ENCODE data around the gene NAP1L4.

NAP1L4 gene

GRCh38 chr11:2992234-2992996 lies at the start of gene NAP1L4:
Gene NAP1L4 (minus strand): TSS chr11:2992329. CDS start chr11:2979220, 13,109 bp downstream.
- FAIRE-seq, result no peak

- FAIRE-seq, result no peak
Observed at GRCh38 chr11:3040881-3041280, 48.8 kb upstream of the NAP1L4 start.

GRCh38 chr11:3037945-3038271 lies 45.8 kb upstream of the NAP1L4 start:
- no peak for FAIRE-seq

- no peak for FAIRE-seq
Observed at GRCh38 chr11:3037040-3037944, 45.2 kb upstream of the NAP1L4 start.

GRCh38 chr11:3036419-3036818 lies 44.3 kb upstream of the NAP1L4 start:
- no peak for FAIRE-seq

GRCh38 chr11:3035333-3035732 lies 43.2 kb upstream of the NAP1L4 start:
- FAIRE-seq, result no peak

DNA sequence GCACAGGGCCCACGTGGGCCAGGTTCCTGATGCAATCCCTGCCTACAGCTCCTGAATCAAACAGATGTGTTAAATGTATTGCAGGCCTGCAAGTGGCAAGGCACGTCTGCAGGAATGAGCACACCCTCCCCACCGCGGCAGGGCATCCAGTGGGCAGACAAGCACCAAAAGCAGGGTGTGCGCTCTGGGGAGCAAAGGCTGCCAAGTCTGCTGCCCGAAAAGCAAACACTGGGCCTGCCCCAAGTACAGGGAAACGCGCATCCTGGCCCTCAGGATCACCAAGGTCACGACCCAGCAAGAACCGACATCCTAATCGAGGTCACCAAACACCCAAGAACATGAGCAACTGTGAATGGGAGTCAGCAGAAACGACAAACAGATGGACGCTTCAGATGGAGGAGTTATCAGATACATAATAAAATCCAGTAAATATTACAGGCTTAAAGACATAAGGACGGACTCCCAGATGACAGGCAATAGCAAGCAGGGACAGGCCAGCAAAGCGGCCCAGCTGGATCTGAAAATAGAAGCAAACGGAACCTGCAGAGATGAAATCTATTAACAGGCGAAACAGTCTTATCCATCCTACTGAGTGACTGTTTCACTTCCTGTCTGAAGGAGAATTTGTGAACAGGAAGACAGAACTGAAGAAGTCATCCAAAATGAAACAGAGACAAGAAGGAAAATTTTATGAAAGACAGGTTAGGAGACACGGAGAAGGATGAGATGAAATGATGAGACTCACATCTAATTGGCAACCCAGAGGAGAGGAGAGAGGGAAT lies 38.4 kb upstream of the NAP1L4 start:
- no peak for FAIRE-seq

DNA sequence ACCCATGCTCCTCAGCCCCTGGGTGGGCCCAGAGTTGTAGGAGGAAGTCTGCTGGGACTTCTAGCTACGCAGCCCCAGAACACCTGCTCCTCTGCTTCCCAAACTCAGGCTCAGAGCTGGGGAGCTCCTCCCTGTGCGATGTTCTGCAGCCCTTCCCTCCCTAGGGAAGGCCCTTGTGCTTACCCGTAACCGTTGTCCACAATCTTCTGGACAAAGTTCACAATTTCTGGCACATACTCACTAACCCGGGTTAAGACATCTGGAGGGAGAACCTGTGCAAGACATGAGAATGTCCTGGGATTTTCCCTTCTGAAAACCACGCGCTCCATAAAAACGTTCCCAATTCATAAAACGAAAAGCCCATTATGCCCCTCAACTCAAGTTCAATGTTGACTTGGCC lies 36.7 kb upstream of the NAP1L4 start:
- no peak for FAIRE-seq

DNA sequence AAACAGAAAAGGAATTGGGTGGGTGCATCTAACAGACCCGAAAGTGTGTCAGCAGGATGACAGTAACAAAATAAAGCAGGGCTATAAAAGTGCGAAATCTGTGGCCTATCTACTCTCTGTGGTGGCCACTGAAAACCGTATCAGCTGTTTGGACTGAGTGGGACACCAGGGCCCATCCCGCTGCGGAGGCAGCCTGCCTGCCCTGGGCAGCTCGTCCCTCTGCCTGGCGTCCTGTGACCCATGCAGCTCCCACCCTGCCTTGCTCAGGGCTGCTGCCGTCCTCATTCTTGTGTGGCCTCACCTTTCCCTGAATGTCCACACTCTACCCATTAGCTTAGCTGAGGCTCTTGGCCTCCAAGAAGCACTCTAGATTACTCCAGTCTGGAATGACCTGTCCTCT lies 34.7 kb upstream of the NAP1L4 start:
- no peak for FAIRE-seq

- FAIRE-seq, result no peak
Observed at GRCh38 chr11:3022982-3023381, 30.9 kb upstream of the NAP1L4 start.

- no peak for FAIRE-seq
Observed at GRCh38 chr11:3022300-3022967, 30.3 kb upstream of the NAP1L4 start.

DNA sequence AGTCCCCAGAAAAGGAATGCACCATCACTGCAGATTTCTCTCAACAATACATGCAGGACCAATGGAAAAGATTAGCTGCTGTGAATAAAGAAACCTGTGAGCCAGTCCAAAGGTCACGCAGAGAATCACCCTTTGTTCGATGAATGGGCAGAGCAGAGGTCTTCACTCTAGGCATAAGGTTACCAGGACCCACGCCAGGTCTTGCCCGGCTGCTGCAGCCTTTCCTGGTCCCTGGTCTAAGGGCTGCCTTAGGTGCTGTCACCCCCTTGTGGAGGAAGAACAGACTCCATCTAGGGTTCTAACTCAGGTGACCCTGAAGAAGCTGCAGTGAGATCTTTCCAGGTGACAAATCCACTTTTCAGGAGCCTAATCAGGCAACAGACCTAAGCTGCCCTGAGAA lies 29.0 kb upstream of the NAP1L4 start:
- no peak for FAIRE-seq

DNA sequence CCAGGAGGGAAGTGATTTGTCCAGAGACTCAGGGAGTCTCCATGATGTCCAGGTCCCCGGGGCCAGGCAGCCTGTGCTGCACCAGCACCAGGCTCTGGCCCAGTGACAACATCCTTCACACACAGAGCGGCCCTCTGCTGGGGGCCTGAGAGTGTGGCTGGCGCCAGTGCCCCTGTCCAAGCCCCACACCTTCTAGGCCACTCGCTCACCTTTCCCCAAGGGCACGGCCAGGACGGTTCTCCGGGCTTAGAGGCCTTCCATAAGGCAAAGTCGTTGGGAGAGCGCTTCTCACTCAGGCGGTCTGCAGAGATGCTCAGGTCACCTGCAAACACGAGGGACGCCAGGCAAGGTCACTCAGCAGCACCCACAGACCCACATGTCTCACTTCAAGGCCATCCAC lies 27.9 kb upstream of the NAP1L4 start:
- FAIRE-seq, result no peak

DNA sequence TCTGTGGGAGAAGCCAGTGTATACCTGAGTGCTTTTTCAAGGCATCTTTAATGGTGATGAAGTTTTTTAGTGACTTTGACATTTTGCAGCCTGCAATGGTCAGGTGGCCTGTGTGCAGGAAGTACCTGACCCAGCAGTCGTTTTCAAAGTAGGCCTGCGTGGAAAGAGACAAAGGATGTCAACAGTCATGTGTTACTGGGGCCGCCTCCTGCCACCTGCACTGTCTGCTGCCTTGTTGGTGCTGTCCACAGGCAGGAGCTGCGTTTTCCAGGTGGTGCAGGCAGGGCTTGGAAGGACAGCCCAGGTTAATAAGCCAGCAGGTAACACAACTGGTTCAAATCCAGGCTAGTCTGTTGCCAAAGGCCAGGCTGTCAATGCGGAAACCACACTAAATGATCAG lies 26.5 kb upstream of the NAP1L4 start:
- FAIRE-seq, result no peak

DNA sequence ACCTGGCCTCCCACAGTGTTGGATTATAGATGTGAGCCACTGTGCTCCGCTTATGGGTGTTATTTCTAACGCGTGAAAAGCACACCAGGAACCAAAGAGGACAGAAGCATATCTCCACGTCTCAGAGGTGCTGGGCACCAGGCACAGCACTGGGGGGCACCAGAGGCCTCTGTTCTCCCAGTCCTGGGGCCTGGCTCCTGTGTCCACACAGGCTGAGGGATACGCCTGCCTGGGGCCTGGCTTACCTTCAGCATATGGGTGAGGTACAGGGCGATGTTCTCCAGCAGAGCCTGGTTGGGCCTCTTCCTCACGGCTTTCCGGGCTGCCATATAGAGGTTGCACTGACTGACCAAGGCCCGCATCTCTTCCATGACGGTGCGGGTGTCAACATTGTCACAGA lies 24.7 kb upstream of the NAP1L4 start:
- FAIRE-seq, result no peak

DNA sequence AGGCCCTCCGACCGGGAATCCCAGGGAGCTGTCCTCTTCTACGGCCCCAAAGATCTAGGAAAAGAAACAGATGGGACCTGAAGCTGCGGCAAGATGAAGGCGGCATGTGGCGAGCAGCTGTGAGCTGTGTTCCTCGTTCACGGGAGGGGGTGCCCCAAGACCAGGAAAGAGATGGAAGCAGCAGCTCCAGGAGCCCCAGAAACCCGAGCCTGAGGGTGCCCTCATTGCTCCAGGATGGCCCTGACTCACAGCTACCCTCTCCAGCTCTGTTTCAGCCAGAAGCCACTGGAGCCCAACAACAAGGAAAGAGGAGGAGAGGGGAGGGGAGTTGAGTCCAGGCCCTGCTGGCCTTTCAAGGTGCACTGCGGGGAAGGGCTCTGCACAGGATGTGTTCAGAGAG lies 23.7 kb upstream of the NAP1L4 start:
- no peak for FAIRE-seq

- FAIRE-seq, result no peak
Observed at GRCh38 chr11:3014943-3015342, 22.8 kb upstream of the NAP1L4 start.

DNA sequence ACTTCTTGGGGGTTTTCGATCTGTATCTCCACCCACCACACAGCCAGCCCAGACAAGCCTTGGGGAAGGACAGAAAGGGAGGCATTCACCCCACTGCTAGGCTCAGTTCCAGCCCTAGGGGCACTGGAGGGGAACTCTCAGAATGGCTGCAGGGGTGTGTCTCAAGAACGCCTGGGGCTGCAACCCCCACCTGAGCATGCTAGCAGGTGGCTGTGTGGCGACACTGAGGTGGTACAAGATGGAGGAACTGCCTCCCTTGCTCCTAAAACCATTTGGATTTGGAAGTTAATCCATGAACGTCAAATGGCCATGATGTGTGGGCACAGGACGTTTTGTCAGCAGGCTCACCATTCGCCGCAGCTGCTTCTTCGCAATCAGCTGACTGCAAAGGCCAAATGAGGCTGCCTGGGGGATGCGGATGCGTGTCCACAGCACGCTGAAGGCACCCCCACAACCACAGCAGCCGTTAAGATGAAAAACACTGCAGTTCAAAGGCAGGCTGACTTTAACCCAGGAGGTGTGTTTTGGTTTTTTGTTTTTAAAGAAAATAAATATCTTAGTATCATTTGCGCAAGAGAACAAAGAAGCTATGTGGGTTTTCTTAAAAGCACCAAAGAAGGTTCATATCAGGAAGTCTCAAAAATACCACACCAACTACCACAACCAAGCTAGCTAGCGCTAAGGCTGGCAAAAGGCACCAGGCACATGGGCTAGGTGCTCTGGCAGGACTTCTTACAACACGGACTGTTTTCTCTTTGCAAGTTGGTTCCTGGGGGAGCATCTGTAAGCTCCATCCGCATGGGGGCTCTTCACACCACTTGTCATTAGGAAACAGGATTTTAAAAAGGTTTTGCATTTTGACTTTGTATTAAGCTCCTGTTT lies 22.2 kb upstream of the NAP1L4 start:
- no peak for FAIRE-seq

DNA sequence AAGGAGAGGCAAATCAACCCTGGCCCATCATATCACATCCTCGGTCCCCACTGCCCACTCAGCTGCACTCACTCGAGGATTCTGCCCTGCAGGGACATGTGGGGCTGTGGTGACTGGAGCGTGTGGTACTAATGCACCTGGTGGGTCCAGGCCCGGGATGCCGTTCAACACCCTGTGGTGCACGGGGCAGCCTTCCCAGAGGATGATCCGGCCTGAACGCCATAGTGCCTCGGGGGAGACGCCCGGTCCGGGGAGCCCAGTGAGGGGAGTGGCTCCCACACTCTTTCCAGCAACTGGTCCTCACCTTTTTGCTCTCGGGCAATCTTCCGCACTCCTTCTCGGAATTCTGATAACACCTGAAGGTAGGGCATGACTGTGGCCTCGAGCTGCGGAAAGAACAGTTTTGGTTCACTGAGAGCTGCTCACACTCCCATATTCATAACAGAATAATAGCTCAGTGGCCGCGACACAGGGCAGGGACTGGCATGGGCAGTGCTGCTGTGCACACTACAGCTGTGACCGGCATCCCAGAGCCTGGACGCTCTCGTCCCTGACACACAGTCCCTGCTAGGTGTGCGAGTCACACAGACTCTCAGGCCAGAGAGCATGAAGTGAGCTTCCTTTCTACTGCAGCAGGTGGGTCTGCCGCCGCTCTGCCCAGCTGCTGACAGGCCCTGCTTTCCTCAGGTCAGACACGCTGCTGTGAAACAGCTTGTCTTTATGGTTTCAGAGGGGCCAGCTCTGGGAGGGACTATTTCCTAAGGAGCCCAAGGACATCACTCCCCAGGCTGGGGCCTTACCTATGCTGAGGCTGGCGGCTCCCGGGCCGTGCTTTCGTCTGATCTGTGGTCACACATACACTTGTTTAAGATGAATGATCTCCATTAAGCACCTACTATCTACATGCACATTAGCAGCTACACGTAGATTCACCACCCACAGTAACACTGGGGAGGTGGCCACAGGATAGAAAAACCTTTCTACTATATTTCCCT lies 20.1 kb upstream of the NAP1L4 start:
- no peak for FAIRE-seq

DNA sequence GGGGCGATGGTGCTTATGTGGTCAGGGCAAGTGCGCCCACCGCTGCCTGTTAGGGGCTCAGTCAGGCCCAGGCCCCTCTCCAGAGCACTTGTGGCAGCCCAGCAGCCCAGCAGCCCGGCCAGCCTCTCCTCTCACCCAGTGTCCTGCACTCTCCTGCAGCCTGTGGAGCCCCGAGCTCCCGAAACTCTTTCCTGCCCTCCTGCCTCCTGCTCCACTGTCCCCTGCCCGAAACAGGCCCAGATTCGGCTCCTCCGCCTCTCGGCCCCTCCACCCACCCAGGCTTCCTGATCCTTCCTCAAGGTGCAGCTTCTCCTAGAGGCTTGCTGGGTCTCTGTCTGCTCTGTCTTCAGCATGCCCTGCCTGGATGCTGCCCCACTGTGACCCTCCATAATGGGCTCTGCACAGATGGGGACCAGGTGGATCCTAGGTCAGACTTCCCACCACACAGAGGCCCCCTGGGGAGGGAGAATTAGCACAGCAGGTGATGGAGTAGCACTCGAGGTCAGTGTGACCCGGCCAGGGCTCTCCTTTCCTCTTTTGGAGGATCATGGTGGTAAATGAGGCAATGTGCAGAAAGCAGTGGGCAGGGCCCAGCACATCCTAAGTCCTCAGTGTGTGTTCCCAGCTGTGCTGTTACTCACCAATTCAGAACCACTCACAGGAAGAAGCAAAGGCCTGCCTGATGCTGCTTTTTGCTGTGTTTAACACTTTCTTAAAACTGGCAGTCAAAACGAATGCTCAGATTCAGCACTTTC lies 18.6 kb upstream of the NAP1L4 start:
- no peak for FAIRE-seq

Measured in islet of Langerhans (tissue), 1 donor.